ENCODE measurements around the gene PLEK2.

PLEK2 gene

DNA sequence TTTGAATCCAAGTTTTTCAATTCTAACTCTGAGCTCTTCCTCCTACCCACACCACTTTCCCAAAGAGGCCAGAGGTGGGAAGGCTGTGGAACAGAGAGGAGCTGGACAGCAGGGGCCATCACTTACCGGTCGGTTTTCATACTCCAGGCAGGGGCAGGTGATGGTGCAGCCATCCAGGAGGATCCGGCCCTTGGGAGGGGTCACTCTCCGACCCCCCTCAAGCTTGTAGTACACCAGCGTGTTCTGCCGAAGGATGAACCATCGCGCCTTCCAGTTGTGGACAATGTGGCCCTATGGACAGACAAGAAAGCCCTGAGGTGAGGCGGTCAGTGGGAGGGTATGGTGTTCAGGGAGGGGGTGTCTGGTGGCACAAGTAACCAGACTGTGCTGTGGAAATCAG lies 14.4 kb downstream of the PLEK2 start:
- no peak for DNase-seq (ENCODE audit: low read depth)

- no peak for DNase-seq (ENCODE audit: low read depth)
Observed at GRCh38 chr14:67396381-67396970, 15.5 kb downstream of the PLEK2 start.

DNA sequence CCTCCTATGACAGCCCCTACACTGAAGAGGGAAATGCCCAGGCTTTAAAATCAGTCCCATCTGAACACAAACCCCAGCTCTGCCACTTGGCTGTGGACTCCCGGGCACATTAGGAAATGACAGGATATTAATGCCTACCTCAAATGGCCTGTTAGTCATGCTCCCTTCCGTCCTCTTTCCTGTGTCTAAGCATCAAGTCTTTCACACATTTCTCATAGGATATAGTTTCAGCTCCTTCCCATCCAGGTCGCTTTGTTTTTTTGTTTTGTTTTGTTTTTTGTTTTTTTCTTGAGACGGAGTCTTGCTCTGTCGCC lies 16.1 kb downstream of the PLEK2 start:
- DNase-seq (ENCODE audit: low read depth) = no peak

DNA sequence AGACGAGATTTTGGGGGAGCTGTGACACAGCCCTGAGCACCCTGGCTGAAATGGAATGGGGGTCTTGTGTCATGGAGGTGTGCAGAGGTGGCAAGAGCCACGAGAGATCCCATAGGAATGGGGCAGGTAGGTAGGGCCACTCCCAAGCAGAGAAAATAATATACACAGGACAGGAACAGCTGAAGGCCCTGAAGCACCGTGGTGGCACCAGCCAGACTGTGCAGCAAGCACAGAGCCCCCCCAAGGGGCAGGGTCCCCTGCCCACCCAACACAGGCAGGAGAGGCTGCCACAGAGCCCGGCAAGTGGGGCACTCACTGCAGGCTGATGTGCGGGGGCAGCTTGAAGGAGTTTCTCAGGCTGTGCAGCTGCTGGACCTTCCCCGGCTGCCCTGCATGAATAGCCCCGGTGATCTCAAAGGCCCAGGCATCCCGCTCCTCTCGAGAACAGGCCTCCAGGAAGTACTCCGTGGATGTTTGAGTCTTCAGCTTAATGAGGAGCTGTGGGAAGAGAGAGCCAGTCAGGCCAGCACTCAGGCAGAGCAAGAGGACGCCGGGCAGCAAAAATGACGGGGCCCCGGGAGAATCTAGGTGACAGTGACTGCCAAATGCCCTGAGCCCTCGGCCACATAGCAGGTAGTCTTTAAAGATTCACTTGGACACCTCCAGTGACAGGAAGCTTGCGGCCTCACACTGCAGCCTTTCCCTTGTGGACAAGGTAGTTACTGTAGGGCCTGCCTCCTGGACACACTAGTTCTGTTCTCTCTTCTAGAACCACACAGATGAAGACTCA lies 16.7 kb downstream of the PLEK2 start:
- DNase-seq (ENCODE audit: low read depth) = no peak

GRCh38 chr14:67393689-67394088 lies 18.3 kb downstream of the PLEK2 start:
- DNase-seq (ENCODE audit: low read depth) = no peak

GRCh38 chr14:67392800-67393199 lies 19.2 kb downstream of the PLEK2 start:
- DNase-seq (ENCODE audit: low read depth) = no peak

- no peak for DNase-seq (ENCODE audit: low read depth)
Observed at GRCh38 chr14:67392123-67392522, 19.8 kb downstream of the PLEK2 start.

DNA sequence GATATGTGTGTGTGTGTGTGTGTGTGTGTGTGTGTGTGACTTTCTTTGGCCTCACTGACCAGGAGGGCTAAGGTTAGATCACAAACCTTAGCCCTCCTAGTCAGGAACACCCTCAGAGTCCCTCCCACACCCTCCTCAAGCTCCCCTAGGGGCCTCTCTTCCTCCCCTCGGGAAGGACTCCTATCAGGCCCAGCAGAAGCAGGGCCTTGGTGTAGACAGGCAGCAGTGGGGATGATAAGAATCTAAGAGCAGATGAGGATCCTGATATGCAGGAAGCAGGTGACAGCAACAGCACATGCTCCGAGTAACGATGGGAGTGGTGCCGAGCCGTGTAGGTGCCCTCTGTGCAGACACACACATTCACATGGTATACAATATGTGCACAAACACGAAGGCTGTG lies 20.7 kb downstream of the PLEK2 start:
- no peak for DNase-seq (ENCODE audit: low read depth)

GRCh38 chr14:67389811-67390534 lies 22.0 kb downstream of the PLEK2 start:
- no peak for DNase-seq (ENCODE audit: low read depth)

DNA sequence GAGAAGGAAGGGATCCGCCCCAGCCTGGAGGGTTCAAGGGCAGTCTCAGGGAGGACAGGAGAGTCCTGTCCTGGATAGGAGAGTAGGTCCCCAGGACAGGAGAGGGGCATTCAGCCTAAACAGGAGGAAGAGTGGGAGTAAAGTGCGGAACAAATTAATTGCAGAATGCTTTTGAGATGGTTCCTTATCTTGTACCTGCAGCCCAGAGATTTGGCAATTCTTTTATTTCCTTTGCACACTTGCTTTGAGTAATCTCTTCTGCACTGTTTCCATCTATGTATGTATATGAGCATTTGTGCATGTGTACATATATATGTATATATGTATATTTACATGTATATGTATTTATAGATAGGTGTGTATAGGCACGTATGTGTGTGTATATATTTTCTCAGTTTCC lies 22.7 kb downstream of the PLEK2 start:
- no peak for DNase-seq (ENCODE audit: low read depth)

GRCh38 chr14:67387195-67387594 lies 24.8 kb downstream of the PLEK2 start:
- no peak for DNase-seq (ENCODE audit: low read depth)

GRCh38 chr14:67385618-67386017 lies 26.3 kb downstream of the PLEK2 start:
- DNase-seq (ENCODE audit: low read depth) = no peak

GRCh38 chr14:67385120-67385519 lies 26.8 kb downstream of the PLEK2 start:
- no peak for DNase-seq (ENCODE audit: low read depth)

DNA sequence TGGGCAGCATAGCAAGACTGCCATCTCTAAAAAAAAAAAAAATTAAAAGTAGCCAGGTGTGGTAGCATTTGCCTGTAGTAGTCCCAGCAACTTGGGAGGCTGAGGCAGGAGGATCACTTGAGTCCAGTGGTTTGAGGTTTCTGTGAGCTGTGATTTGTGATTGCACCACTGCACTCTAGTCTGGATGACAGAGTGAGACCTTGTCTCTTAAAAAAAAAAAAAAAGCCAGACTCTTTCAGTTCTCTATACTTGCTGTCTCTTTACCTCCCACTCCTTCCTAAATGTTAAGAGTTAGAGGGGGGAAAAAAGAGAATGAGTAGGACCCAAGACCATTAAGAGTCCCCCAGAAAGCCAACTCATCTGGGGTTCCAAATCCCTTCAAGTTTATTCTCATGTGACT lies 34.0 kb downstream of the PLEK2 start:
- DNase-seq (ENCODE audit: low read depth) = no peak

DNA sequence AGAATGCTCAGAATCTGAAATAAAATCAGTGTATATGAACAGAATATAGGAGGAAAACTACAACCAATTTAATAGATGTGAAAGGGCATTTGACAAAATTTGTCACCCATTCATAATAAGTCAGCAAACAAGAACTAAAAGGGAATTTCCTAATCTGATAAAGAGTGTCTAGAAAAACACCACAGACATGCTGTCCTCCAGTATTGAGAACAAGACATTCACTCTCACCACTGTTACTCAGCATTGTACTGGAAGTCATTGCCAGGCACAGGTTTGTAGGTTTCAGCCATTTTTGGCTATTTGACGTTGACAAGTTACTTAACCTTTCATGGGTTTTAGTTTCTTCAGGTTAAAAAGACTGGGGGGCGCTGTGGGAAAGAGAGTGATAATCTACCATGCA lies 38.6 kb downstream of the PLEK2 start:
- DNase-seq (ENCODE audit: low read depth) = no peak

- no peak for DNase-seq (ENCODE audit: low read depth)
Observed at GRCh38 chr14:67372833-67373232, 39.1 kb downstream of the PLEK2 start.

DNA sequence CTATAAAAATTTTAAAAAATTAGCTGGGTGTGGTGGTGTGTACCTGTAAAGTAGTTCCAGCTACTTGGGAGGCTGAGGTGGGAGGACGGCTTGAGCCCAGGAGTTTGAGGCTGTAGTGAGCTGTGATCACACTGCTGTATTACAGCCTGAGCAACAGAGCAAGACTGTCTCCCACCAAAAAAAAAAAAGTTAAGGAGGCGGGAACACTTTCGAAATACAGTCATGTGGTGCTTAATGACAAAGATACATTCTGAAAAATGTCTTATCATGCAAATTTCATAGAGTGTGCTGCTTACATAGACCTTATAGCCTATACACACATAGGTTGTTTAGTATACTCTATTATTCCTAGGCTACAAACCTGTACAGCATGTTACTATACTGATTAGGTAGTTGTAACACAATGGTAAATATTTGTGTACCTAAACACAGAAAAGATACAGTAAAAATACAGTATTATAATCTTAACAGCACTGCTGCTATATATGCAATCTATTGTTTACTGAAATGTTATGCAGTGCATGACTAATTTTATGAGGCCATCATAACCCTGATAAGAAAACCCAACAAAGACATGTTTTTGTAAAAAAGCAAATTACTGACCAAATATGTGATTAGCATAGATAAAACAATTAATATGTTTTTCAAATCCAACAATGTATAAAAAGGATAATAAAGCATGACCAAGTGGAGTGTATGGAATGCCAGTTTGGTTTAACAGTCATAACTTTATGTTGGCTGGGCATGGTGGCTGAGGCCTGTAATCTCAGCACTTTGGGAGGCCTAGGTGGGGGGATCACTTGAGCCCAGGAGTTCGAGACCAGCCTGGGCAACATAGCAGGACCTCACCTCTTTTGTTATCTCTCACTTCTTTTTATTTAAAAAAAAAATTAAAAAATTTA lies 40.5 kb downstream of the PLEK2 start:
- DNase-seq (ENCODE audit: low read depth) = no peak

- no peak for DNase-seq (ENCODE audit: low read depth)
Observed at GRCh38 chr14:67370830-67371229, 41.1 kb downstream of the PLEK2 start.

DNA sequence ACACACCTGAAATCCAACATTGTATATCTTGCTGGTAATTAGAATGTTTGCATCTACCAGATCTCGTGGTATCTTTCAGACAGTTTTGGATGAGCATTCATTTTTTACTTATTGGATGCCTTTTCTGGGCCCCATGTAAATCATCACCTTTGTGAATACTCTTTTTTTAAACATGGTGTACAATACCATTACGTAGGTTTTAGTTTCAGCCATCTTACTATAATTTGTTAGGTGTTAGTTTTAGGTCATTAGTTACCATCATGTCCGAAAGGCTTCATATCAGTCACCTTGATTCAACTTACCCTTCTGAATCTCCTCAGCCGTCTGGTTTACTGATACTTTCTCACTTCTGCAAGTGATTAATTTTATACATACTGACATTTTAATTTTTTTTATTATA lies 46.5 kb downstream of the PLEK2 start:
- no peak for DNase-seq (ENCODE audit: low read depth)

DNA sequence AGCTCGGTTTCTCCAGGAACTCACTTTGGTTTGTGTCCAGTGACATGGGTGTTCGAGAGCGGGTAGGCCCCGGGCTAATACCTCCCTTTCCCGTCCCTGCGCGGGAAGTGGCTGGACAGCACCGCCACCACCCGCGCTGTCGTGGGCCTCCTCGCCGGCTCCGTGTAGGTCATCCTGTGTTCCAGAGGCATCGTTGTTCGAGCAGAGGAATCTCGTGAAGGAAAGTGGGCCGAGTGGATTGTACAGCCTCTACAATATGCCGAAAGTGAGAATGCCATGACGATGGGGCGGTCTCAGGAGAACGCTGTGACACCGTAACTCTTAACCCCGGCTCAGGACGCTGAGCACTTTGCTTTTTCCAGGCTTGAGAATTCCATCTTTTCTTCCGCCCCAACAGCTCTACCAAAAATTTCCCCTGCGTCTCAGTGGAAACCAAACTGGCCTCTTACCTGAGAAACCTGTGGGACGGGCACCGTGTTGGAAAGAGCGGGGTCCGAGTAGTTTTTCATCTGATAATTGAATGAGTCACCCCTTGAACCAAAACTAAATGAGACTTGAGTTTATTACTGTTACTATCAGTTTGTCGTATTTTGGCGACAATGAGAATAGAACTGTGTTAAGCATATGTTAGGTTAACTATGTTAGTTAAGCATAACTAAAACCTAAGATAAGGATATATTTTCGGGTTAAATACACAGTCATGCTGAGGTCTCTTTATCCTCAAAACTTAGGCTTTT lies 51.3 kb downstream of the PLEK2 start:
- no peak for DNase-seq (ENCODE audit: low read depth)

DNA sequence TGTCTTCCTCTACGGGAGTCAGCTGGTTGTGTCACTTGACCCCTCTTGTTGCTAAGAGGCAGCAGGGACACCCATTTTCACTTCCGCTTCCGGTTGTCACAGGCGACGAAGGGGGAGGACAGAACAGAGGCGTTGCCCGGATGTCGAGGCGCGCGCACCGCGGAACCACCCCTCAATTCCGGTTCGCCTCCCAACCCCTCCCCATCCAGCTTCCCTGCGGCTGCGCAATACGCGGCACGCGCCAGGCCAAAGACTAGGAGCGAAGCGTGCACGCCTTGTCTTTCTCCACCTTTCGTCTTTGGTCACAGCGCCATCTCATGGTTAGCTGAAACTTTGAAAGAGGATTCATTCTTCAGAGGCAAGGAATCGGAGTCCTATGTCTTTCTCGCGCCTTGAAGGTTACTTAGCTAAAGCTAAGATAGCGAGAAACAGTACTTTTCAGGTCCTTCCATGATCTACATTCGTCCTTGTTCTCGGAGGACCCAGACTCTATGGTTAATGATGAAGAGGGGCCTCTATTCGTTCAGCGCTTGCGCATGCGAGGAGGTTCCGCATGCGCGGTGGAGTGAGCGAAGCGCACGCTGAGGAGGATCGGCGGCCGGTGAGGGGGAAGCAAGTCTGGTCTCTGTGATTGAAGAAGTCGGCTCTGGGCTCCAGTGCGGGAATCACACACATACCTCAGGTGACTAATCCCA lies 52.0 kb downstream of the PLEK2 start, which contains the start of the genes ATP6V1D and EIF2S1:
TSS of gene ATP6V1D (minus strand) at position 30 of the 695 bp plus-strand sequence. CDS start 106 bp downstream, outside the sequence.
TSS of gene EIF2S1 (plus strand) at position 554 of the 695 bp plus-strand sequence. CDS start 4,440 bp downstream, outside the sequence.
- peak; percentile 99 for DNase-seq (ENCODE audit: low read depth)
